ENCODE data around the gene MPPED2. TPM values are rescaled to one million over a fixed set of nuclear protein-coding genes. Genes with fewer than 3 reads are reported as not detected.

MPPED2 gene
- total RNA-seq, 1 experiment from 2014 or later = 4.7 TPM

DNA sequence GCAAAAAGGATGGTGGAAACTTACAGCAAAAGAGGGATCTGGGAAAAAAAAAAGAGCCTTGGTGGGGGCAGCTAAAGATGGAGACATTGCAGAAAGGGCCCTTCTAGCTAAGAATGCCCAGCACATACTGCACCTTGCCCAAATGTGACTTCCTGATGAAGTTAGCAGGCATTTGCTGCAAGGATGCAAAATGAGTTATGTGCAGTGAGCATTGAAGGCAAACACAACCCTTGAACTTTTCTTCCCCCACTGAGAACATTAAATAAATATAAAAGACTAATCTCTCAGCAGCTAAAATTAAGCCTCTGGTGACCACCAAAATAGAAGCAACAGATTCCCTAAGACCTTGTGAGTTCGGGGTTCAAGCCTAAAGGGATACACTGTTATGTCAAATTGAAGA is 133.3 kb downstream of the MPPED2 start:
- Histone ChIP-seq H2AK5ac (ENCODE audit: insufficient read length, low read length) (no peak overlapping the region), H3K18ac (ENCODE audit: insufficient read length, low read depth, low read length) (no peak overlapping the region), H3K79me1 (ENCODE audit: insufficient read depth, low read depth, low read length, poor library complexity, severe bottlenecking) (no peaks in the 10 kb centered on the region), H2AFZ (ENCODE audit: low read length) (no peak overlapping the region), H4K5ac (ENCODE audit: insufficient read length, low read depth, low read length) (no peak overlapping the region), H3K23ac (ENCODE audit: insufficient read length, low read depth, low read length) (no peak overlapping the region), H3K14ac (ENCODE audit: insufficient read depth, low read length) (no peak overlapping the region), H3K9me3 (ENCODE audit: control insufficient read depth, low read depth, low read length) (no peaks in the 10 kb centered on the region), H3K79me2 (ENCODE audit: insufficient read depth, low read length) (no peaks in the 10 kb centered on the region), H3K4ac (ENCODE audit: low read depth, low read length) (no peak overlapping the region), H3K56ac (ENCODE audit: insufficient read length, low read depth, low read length) (no peak overlapping the region), H2BK120ac (ENCODE audit: low read depth, low read length, poor library complexity, severe bottlenecking) (no peak overlapping the region), H4K8ac (replicated peaks; ENCODE audit: insufficient read length, low read depth, low read length) (no peak overlapping the region), H4K91ac (ENCODE audit: insufficient read length, low read depth, low read length) (no peak overlapping the region), H2BK20ac (ENCODE audit: low read depth, low read length, poor library complexity, severe bottlenecking) (no peak overlapping the region), H4K20me1 (ENCODE audit: control insufficient read depth, insufficient read depth, insufficient read length) (no peaks in the 10 kb centered on the region), H3K27ac (ENCODE audit: insufficient read length, low read depth, low read length) (no peak overlapping the region), H2BK12ac (ENCODE audit: insufficient read length, low read depth, low read length) (no peak overlapping the region), H3K9ac (ENCODE audit: extremely low read depth, insufficient read length, low read length) (no peak overlapping the region), H3T11ph (ENCODE audit: low read length) (no peak overlapping the region), H3K4me2 (ENCODE audit: insufficient read depth, insufficient read length, low read length) (no peak overlapping the region), H3K4me1 (ENCODE audit: insufficient read depth, low read length) (peaks cover 27% of the 10 kb centered on the region), H2BK5ac (ENCODE audit: insufficient read length, low read length) (no peak overlapping the region), H3K27me3 (ENCODE audit: insufficient read depth, low read length) (no peaks in the 10 kb centered on the region), H3K23me2 (ENCODE audit: insufficient read length, low read depth, low read length, poor library complexity, severe bottlenecking) (no peaks in the 10 kb centered on the region), H2BK15ac (ENCODE audit: low read depth, low read length) (no peak overlapping the region)
- no peak overlapping the region for H3K4me3 Mint-ChIP-seq
- H3K27me3 Mint-ChIP-seq (ENCODE audit: low read depth) = peaks cover 55% of the 10 kb centered on the region
- peaks cover 0 to 4% (median 0%) of the 10 kb centered on the region in 3 experiments; a peak in 3 of 7 replicates for H3K36me3 Mint-ChIP-seq (ENCODE audit: insufficient read depth in 1 of 3, low read depth in 3 of 3)
- TF ChIP-seq, protein P1, sequence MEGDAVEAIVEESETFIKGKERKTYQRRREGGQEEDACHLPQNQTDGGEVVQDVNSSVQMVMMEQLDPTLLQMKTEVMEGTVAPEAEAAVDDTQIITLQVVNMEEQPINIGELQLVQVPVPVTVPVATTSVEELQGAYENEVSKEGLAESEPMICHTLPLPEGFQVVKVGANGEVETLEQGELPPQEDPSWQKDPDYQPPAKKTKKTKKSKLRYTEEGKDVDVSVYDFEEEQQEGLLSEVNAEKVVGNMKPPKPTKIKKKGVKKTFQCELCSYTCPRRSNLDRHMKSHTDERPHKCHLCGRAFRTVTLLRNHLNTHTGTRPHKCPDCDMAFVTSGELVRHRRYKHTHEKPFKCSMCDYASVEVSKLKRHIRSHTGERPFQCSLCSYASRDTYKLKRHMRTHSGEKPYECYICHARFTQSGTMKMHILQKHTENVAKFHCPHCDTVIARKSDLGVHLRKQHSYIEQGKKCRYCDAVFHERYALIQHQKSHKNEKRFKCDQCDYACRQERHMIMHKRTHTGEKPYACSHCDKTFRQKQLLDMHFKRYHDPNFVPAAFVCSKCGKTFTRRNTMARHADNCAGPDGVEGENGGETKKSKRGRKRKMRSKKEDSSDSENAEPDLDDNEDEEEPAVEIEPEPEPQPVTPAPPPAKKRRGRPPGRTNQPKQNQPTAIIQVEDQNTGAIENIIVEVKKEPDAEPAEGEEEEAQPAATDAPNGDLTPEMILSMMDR (conservative IDR thresholded peaks at IDR 0.05) = no peak
- no peak for DNase-seq
- H3K27ac Mint-ChIP-seq = no peak overlapping the region
- peaks cover 49 to 51% of the 10 kb centered on the region in 2 experiments for H3K4me1 Mint-ChIP-seq
- H3K9me3 Mint-ChIP-seq = peaks cover 0 to 4% of the 10 kb centered on the region in 2 experiments; a peak in 1 of 5 replicates
- WGBS (ENCODE audit: extremely low coverage, insufficient read length, low lambda C conversion rate) = no CpG with 5 or more reads among the region's 1 CpG

Measured in H9 (cell line).